Activated B cell treated with CpG ODN at 0.5 μM for 24 hours (primary cell): ENCODE measurements around the gene RBM44. TPM values are rescaled to one million over a fixed set of nuclear protein-coding genes. Genes with fewer than 3 reads are reported as not detected.

Source experiments
- ATAC-seq: fragments of 200-7000 bp; cut with Tn5 transposase; one replicate; pipeline ENCODE4 v1.10.0; 2021; ENCODE audit warnings: low read depth, mild to moderate bottlenecking, moderate library complexity
- CTCF ChIA-PET: fragments of 350-600 bp; sonication (Branson Sonifier 250); formaldehyde crosslinking; loops from one replicate; lab custom pipeline; 2021; ENCODE audit warnings: antibody characterized with exemption; lab: Charles Lee
- POLR2A ChIA-PET: fragments of 350-600 bp; sonication (Branson Sonifier 250); formaldehyde crosslinking; loops from one replicate; lab custom pipeline; 2021; ENCODE audit warnings: antibody characterized with exemption; lab: Charles Lee
- DNase-seq: peaks from one replicate; pipeline ENCODE4 v3.0.0; 2022
- H3K27ac Mint-ChIP-seq: one replicate; pipeline ENCODE4 v1.8.0; 2020; ENCODE audit warnings: mixed read lengths
- H3K27me3 Mint-ChIP-seq: one replicate; pipeline ENCODE4 v1.8.0; 2021; ENCODE audit warnings: mixed read lengths
- H3K36me3 Mint-ChIP-seq: one replicate; pipeline ENCODE4 v1.8.0; 2021; ENCODE audit warnings: low read depth, mixed read lengths
- H3K4me1 Mint-ChIP-seq: one replicate; pipeline ENCODE4 v1.8.0; 2021; ENCODE audit warnings: mixed read lengths
- H3K4me3 Mint-ChIP-seq: one replicate; pipeline ENCODE4 v1.8.0; 2020; ENCODE audit warnings: mild to moderate bottlenecking, mixed read lengths
- H3K9me3 Mint-ChIP-seq: one replicate; pipeline ENCODE4 v1.8.0; 2020; ENCODE audit warnings: mixed read lengths
- intact Hi-C: fragments of 100-400 bp; cut with micrococcal nuclease; formaldehyde crosslinking; loops from one replicate; pipeline ENCODE4 v1.15.1; 2024
- total RNA-seq: library from RNA; stranded (reverse); gene quantifications from 2 replicates; pipeline ENCODE4 v1.2.3, GENCODE V29; 2022
- TF ChIP-seq, protein P1 (sequence below): fragments of 200-600 bp; IDR thresholded peaks from one replicate; pipeline ENCODE4 v1.8.0; 2022; ENCODE audit warnings: antibody characterized with exemption, mild to moderate bottlenecking

Gene RBM44
- total RNA-seq, 1 donor from 2014 or later, result 1.3 TPM

DNA sequence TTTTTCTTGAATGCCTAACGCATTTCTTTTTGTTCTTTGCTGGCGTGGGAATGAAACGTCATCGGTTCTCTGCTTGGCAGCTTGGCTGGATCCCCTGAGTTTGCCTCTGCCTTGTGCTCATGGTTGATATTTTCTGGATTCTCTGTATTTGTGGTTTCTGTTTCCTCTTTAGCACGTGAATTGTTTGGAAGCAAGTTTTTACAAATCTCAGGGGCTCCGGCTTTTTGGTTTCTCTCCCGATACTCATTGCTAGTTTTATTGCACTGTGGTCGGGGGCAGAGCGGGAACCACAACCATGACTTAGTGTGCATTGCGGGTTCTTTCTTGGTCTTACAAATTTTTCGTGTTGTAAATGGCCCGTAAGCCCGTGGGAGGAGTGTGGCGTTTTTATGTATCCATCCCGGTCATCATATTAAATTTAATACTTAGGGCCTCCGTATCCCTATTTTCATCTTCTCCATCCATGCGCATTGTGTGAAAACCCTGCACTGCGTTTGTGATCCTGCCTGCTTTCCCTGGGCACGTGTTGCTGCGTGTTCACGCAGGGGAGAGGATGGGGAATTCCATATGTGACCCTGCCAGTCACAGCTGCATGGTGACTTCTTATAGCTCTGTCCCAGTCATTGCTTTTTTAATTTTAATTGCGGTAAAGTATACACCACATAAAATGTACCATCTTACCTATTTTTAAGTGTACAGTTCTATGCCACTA lies 70.2 kb downstream of the RBM44 start:
- Mint-ChIP-seq H3K27me3 (peaks cover 35% of the 10 kb centered on the region), H3K4me3 (peak overlapping the region; percentile 49), H3K36me3 (no peaks in the 10 kb centered on the region), H3K27ac (peak overlapping the region; percentile 72), H3K9me3 (no peaks in the 10 kb centered on the region), H3K4me1 (peaks cover 16% of the 10 kb centered on the region)
- TF ChIP-seq, protein P1, sequence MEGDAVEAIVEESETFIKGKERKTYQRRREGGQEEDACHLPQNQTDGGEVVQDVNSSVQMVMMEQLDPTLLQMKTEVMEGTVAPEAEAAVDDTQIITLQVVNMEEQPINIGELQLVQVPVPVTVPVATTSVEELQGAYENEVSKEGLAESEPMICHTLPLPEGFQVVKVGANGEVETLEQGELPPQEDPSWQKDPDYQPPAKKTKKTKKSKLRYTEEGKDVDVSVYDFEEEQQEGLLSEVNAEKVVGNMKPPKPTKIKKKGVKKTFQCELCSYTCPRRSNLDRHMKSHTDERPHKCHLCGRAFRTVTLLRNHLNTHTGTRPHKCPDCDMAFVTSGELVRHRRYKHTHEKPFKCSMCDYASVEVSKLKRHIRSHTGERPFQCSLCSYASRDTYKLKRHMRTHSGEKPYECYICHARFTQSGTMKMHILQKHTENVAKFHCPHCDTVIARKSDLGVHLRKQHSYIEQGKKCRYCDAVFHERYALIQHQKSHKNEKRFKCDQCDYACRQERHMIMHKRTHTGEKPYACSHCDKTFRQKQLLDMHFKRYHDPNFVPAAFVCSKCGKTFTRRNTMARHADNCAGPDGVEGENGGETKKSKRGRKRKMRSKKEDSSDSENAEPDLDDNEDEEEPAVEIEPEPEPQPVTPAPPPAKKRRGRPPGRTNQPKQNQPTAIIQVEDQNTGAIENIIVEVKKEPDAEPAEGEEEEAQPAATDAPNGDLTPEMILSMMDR, result no peak
- intact Hi-C loops, result no loop called here
- ChIA-PET POLR2A (interaction anchor here (0.6 to 1.5 kb wide), 4 partner anchors 18 to 166 kb away, joined by 3 to 8 read pairs (median 4); no protein-coding TSS in a partner anchor), CTCF (no interaction called here)
- ATAC-seq, result peak; percentile 61
- DNase-seq, result no peak

DNA sequence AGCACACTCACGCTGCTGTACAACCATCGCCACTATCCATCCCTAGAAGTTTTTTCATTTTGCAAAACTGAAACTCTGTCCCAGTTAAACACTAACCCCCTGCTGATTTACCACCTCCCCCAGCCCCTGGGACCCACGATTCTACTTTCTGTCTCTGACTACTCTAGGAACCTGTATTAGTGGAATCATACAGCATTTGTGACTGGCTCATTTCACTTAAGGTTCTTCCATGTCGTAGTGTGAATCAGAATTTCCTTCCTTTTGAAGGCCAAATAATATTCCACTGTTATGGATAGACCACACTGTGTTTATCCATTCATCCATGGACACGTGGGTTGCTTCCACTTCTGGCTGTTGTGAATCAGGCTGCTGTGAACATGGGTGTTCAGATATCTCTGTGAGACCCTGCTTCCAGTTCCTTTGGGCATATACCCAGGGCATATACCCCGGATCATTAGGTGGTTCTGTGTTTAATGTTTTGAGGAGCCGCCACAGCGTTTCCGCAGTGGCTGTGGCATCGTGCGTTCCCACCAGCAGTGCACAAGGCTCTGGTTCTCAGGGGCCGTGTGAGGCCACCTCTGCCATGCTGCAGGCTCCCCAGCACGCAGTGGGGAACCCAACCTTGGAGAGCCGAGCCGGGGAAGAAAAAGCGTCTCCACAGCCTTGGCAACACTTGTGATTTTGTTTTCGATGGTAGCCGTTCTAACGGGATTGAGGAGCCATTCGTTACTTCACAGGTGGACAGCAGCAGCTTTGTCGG lies 70.9 kb downstream of the RBM44 start:
- ATAC-seq (no peak), DNase-seq (no peak)
- Mint-ChIP-seq H3K27ac (peak overlapping the region; percentile 72), H3K9me3 (no peaks in the 10 kb centered on the region), H3K4me1 (peaks cover 16% of the 10 kb centered on the region), H3K36me3 (no peaks in the 10 kb centered on the region), H3K27me3 (peaks cover 36% of the 10 kb centered on the region), H3K4me3 (peak overlapping the region; percentile 49)
- intact Hi-C loops, result no loop called here
- POLR2A ChIA-PET, result interaction anchor here (0.6 to 1.5 kb wide), 3 partner anchors 17 to 35 kb away, joined by 3 to 4 read pairs (median 4); no protein-coding TSS in a partner anchor
- TF ChIP-seq, protein P1, result no peak
- CTCF ChIA-PET, result no interaction called here

DNA sequence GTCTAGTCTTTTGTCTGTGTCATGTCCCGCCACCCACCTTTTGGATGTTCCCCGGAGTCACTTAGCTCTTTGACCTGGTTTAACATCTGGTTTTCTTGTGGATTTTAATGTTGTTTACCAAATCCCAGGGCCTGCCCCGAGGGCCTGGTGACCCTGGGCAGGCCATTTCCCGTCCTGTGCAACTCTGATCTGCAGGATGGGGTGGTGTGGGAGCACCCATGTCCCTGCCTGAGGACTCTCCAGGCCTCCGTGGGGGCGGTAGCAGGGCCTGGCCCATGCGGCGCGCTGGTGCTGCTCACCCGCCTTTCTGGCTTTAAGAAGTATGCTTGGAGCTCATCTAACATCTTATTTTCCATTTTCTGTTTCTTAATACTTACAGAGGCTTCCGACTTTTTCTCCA lies 71.5 kb downstream of the RBM44 start:
- ChIA-PET POLR2A (interaction anchor here (1.5 kb wide), 1 partner anchor 28 kb away, joined by 4 read pairs; no protein-coding TSS in a partner anchor), CTCF (no interaction called here)
- H3K4me1 Mint-ChIP-seq, result peaks cover 16% of the 10 kb centered on the region
- no peaks in the 10 kb centered on the region for H3K9me3 Mint-ChIP-seq
- no peak for DNase-seq
- no peaks in the 10 kb centered on the region for H3K36me3 Mint-ChIP-seq
- peaks cover 34% of the 10 kb centered on the region for H3K27me3 Mint-ChIP-seq
- TF ChIP-seq, protein P1, result no peak
- no peak overlapping the region for H3K27ac Mint-ChIP-seq
- ATAC-seq, result no peak
- intact Hi-C loops, result no loop called here
- no peak overlapping the region for H3K4me3 Mint-ChIP-seq

DNA sequence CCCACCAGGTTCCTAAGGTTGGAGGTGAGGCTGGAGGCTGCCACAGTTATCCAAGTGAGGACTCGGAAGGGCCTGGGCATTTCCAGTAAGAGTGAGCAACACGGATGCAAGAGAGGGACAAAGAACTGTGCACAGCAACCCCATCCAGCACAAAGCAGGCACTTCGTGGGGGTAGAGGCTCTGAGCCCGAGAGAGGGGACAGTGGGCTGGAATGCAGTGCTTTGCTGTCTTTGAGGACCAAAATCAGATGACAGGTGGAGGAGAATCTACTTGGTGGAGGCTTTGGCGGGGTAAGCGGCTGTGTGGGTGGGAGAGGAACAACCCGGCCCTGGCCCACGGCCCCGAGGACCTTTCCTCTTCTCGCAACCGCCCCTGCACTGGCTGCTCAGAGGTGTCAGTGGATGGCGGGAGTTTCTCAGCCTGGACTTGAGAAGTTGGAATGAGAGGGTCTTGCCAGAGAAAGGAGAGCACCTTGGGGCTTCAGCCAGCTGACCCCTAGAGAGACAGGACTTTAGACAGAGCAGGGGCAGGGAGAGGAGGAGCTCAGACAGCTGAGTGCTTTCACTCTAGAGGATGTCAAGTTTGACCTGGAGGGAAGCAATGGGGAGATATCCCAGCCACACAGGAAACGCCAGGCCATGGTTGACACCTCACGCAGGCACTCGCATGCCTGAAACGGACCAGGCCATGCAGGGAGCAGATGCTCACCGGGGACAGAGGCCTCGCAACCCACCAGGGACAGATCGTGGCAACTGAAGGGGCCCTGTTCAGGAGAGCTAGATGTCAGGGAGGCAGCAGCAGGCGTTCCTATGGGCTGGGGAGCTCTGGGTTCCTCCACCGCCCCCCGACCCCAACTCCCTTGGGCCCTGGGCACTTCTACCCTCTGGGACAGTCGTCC lies 72.4 kb downstream of the RBM44 start:
- TF ChIP-seq, protein P1, result no peak
- no peak overlapping the region for H3K27ac Mint-ChIP-seq

More for the DNA sequence above, 72.4 kb downstream of the RBM44 start:
- CTCF ChIA-PET, result no interaction called here
- intact Hi-C loops, result no loop called here
- no peaks in the 10 kb centered on the region for H3K9me3 Mint-ChIP-seq
- H3K4me3 Mint-ChIP-seq, result no peak overlapping the region
- ATAC-seq (no peak), DNase-seq (peak; percentile 10)
- H3K27me3 Mint-ChIP-seq, result peaks cover 35% of the 10 kb centered on the region
- H3K4me1 Mint-ChIP-seq, result peaks cover 16% of the 10 kb centered on the region
- H3K36me3 Mint-ChIP-seq, result no peaks in the 10 kb centered on the region
- POLR2A ChIA-PET, result no interaction called here
